Measurements from ENCODE around the gene KRTAP26-1.

Gene KRTAP26-1, protein sequence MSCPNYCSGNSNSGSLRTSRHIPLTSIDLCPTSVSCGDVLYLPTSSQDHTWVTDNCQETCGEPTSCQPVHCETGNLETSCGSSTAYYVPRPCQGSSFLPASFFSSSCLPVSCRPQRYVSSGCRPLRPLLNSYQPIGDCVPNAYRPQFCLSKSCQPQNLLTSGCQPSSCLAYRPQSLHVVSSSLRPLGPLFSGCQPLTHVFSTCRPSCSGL

DNA sequence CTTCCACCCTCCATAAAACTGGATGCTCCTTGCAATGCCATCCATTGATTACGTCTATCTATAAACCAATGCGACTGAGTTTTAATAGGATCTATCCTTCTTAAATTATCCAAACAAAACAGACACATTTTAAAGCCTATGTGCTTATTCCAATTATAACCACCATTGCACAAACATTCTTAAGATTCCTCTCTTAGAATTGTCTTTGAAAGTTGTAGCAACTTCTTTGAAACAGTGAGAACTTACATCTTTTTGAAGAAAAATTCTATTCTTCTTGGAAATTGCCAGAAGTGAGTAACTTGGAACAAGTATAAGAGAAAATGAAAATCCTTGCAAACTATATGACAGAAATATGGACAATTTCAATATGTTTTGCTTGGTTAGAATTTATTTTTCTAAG, at the start of gene KRTAP26-1:
Gene KRTAP26-1, minus strand, starts transcription at position 101 of the 400 bp plus-strand sequence. CDS start 280 bp downstream, outside the sequence.
- no peak for DNase-seq

DNA sequence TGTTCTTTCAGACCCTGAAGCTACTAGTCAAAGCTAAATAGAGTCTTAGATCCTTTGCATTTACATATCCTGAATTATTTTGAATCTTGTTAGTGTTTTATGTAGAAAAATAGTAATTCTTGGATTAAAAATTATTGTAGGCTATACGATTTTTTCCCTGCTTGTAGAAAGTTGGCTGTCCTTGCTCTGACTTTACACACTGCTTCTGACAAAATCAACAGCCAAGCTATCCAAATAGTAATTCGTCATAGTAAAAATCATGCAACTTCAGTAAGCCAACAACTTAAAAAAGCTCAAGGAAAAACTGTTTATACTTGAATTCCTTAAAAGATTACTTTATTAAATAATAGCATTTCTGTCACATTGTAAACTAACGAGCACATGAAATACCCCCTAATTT, 35.8 kb upstream of the KRTAP26-1 start:
- no peak for DNase-seq

DNA sequence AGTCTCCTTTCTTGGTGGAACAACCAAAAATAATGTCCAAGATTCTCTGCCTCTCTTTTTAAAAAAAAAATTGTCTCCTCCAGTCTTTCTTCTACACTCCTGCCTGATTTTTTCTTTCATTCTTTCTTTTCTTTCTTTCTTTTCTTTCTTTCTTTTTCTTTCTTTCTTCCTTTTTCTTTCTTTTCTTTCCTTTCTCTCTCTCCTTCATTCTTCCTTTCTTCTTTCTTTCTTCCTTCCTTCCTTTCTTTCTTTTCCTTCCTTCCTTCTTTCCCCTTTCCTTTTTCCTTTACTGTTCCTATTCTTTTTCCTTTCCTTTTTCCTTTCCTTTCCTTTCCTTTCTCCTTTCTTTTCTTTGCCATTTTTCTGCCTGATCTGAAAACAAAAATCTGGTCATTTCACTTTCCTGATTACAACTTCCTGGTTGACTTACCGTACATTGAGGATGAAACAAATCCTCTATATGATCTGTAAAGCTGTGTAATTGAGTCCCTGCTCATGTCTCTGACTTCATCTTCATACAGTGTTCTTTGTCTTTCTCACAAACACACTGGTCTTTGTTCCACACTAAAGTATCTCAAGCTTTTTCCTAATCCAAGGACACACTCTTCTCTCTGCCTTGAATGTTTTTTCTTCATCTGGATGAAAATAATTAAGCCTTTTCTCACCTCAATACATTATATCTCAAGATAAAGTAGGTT, 34.3 kb upstream of the KRTAP26-1 start:
- DNase-seq: no peak

DNA sequence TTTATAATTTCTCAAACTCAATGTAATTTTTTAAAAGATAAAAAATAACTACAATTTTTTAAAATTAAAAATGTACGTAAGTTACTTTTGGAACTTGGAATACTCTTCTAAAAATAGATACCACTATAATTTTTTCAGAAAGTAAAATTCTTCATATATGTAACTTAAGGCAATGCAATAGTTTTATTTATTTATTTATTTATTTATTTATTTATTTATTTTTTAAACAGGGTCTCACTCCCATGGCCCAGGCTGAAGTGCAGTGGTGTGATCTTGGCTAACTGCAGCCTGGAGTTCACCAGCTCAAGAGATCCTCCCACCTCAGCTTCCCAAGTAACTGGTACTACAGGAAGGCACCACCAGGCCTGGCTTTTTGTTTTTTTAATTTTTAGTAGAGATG, 31.4 kb upstream of the KRTAP26-1 start:
- no peak for DNase-seq

DNA sequence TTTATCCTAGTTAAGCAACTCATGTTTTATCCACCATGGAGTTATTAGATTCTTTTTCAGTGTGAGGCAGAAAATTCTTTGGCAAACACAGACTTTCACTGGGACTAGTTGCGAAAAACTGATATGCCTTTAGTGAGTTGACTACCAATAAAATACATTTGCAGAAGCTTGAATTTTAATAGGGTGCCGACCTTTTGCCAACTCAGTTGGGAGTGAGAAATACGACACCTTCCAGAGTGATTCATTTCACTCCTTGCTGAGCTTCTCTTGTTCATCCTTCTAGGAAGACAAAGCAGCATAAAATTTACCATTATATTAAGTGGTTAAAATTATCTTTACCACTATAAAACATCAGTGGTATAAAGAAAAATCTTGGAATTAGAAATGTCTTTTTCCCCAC, 29.5 kb upstream of the KRTAP26-1 start:
- no peak for DNase-seq

DNA sequence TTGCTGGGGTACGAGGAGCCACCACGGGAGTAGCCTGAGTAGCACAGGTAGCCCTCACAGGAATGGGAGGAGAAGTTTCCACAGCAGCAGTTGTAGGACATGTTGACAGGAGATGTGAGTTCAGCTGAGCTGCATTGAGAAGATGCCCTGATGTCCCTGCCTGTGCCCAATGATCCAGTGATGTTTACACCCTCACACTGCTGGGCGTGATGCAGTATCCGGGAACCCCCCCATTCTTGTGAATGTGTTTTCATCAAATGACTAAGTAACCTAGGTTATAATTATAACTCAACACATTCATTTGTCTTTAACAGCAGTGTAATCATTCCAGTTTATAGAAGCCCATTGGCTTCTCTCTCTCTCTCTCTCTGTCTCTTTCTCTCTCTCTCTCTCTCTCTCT, 28.4 kb upstream of the KRTAP26-1 start, which contains the start of gene KRTAP23-1:
Gene KRTAP23-1, minus strand, starts transcription at position 101 of the 400 bp plus-strand sequence. Its CDS starts 0 bp downstream, at position 101.
- no peak for DNase-seq

DNA sequence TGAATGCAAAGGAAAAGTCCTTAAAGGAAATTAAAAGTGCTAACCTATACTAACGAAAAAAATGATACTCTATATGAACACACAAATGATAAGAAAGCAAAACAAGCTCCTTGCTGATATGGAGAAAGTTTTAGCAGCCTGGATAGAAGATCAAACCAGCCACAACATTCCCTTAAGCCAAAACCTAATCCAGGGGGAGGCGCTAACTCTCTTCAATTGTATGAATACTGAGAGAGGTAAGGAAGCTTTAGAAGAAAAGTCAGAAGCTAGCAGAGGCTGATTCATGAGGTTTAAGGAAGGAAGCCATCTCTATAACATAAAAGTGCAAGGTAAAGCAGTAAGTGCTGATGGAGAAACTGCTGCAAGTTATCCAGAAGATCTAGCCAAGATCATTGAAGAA, 24.9 kb upstream of the KRTAP26-1 start:
- DNase-seq: no peak

DNA sequence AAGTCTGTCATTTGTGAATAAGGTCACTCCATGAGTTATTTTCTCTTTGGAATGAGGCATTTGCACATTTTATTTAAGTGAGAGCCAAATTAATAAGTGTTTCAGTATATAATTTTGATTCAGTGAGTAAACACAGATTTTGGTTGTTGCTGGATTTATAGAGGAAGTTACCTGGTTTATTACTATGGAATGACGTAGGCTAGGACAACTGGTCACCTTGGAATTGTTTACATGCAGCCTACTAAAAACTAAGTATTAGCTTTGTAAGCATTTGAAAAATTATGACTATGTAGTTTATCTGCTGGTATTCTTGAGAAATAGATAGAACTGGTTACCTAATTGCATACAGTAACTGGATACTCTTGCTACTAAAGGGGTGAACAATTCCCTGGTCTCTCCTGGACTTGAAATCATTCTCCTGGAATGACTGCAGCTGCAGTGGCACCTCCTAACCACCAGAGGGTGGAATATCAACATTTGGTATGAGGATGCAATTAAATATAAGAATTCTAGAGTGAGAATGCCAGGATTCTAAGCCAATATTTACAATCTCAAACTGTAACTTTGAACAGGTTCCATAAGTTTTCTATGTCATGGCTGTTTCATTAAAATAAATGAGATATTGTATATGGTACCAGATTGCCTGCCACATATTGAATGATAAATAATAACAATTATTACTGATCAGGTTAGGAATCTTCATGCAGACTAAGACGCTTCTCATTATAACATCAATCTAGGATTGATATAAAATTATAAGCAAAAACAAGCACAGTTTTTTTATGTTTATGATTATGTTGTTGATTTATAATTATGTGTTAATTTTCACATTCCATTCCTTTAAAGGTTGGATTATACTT, 20.8 kb upstream of the KRTAP26-1 start:
- DNase-seq: no peak

DNA sequence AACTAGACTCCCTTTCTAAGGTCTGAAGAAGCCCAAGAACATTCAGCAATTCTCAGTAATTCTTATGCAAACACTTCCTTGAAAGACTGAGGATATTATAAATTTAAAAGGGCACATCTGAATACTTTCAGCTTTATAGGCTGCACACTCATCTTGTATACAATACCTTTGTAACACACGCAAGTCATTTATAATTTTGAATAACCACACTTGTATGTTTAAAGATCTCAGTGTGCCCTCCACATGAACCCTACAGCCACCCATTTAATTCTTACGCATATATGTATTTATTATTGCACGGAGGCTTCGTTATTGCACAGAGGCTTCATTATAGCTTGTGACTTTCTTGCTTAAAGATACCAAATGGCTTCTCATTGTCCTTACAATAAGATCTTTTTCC, 18.6 kb upstream of the KRTAP26-1 start:
- DNase-seq: no peak

DNA sequence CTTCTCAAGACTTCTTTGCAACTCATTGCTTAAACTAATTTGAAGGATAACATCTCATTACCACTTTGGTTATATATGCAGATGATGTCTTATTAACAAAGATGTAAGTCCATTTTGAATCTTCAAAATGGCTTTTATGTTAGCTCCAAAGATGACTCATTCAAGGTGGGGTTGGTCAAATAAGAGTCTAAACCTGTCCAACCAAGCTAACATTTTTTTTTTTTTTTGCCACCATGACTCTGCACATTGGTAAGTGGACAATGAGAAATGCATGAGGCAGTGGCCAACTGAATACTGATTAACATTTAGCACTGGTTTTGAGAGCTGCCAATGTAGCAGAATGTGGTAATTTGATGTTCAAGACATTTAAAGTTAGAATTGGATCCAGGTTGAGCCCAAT, 17.7 kb upstream of the KRTAP26-1 start:
- no peak for DNase-seq

DNA sequence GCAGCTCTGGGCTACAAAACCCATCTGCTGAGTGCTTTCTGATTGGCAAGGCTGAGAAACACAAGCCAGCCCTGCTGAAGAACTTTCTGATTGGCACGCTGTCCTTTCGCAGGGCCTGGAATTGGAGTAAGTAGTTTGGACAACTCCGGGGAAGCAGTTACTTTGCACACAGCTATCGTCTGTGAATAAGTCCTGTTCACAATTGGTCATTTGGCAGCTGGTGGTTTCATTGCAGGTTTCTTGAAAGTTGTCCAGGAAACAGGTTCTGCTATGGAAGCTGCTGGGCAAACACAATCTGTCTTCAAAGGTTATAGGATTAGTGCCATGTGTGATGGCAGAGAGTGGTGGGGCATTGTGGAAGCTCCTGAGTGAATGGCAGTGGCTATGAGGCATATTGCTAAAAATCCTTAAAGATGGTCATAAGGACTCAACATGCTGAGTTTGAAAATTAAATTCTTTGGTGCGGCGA, 17.2 kb upstream of the KRTAP26-1 start, which contains the start of gene KRTAP27-1:
Gene KRTAP27-1, minus strand, starts transcription at position 419 of the 469 bp plus-strand sequence. Its CDS starts 26 bp downstream, at position 393.
- DNase-seq: no peak

DNA sequence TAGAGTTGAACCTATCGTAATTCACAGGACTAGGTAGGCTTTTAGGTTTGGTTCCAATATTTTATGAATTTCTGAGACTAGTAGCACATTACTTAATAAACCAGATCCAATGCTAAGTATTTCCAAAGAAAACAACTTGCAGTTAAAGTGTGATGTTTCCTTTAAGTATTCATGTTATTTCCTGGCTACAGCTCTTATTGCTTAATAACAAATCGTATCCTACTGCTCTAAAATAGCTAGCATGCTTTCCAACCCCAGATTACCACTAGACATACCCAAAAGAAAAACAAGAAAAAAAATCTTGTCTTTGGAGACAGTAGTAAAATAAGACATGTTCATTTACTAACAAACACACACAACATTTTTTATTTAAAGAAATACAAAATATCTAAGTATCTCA, 16.5 kb upstream of the KRTAP26-1 start:
- DNase-seq: no peak

DNA sequence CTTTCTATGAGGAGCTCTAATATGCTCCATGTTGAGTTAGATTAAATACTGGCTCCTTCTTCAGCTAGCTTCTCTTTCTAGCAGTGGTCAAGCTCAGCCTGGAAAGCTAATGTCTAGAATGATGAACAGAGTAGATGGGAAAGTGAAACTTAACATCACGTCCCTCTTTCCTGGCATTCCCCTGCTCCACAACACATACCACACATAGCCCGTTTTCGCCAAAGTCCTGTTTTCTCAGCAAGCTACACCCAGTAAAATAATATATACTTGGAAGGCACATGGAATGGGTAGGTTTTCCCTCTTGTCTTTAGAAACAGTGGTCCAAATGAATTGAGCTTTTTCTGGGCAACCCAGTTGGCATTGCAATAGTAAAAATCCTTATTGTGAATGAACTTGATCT, 13.6 kb upstream of the KRTAP26-1 start:
- DNase-seq: no peak

DNA sequence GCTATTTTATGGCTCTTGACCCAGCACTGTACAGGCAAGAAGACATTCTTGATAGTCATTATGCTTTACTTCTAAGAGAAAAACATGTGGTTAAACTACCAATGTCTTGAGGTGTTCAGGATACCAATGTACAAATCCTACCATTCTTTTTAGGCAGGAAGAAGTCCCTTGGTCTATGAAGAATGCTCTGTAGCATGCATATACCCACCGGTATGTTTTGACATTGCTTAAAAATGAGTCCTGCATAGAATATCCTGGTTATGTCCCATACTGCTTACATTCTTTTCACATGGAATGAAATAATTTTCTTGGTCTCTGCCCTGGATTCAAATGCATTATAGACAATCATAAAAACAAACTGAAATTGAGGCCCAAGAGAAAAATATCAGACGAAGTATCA, 12.6 kb upstream of the KRTAP26-1 start:
- no peak for DNase-seq

DNA sequence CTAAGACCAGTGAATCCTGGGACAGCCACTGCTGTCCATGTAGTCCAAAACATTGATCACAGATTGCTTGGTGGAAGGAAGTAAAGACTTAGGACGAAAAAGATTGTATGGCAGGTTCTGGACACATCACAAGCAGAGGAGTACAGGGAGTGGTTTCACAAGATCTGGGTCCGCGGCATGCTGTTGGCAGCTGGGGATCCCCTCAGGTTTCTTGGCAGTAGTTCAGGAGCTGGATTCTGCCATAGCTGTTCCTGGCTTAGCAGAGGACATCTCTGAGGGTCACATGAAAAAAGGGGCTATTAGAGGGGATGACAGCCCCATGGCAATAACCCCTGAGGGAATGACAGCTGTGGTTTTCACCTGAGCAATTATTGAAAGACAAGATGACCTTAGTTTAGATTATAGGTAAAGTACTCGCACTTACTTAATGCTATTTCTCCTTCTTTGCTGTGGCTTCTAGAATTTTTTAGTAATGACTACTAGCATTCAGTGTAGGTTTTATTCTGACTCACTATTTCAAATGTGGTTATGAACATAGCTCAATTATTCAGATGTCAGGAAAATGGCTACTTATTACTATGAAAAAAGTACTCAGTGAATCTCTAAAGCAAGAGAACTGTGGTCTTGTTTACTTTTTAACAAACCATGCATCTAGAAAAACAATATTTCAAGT, 9.2 kb upstream of the KRTAP26-1 start:
- DNase-seq: no peak

DNA sequence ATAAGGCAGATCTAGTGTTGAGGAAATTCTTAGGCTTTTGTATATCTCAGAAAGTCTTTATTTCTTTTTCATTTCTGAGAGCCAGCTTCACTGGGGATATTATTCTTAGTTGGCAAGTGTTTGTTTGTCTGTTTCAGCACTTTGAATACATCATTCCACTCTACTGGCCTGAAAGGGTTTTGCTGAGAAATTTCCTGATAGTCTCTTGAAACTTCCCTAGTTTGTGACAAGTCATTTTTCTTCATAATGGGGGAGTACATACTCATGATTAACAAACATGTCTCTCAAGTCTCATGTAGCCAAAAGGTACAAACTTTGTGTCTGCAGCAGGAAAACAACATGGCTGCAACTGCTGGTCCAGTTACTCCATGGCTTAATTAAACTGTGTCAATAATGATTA, 6.3 kb upstream of the KRTAP26-1 start:
- no peak for DNase-seq

DNA sequence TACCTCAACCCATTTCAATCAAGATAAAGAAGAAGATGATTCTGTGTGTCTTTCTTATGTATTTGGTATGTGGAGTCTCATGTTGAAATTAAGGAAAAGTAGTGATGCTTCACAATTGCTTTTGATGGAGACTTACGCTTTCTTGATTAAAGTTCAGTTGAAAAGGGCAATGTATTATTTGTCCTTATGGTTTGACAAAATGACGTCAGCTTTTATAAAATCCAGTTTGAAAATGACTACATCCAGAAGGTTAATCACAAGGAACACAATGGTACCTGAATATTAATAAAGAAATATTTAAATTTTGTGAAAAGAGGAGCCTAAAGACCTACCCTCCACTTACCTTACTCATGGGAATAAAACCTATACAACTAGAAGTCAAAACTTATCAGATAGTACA, 4.4 kb downstream of the KRTAP26-1 start:
- DNase-seq: no peak

DNA sequence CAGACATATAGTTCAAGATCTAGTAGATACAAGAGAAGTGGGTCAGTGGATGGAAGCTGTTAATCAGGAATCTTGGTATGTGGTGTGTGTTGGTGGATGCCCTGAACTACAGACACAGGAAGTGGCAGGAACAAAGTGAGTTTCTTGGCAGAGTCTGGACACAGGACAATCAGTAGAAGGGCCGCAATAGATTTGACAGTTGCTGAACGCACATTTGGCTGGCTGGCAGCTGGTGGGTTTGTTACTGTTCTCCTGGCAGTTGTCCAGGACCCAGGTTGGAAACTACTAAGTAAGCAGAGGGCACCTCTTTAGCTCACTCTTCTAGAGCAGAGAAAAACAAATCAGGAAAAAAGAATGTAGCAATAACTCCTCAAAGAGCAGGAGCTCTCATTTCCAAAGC, 13.2 kb downstream of the KRTAP26-1 start:
- DNase-seq: no peak

DNA sequence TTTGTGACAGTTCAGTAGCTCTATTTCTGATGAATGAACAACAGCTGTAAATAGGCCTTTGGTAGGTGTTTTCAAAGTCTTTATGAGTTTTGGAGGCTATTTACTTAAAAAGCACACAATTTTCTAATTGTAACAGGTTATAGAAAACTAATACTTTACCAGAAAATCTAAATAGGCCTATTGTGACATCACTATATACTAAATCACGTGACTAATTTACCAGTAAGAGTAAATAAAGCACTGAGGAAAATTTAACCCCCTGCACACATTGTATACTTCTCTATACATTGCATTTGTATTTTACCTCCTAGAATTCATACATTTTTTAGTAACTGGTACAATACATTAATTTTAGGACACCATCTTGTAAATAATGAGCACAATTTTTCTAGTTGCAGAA, 15.0 kb downstream of the KRTAP26-1 start:
- no peak for DNase-seq

DNA sequence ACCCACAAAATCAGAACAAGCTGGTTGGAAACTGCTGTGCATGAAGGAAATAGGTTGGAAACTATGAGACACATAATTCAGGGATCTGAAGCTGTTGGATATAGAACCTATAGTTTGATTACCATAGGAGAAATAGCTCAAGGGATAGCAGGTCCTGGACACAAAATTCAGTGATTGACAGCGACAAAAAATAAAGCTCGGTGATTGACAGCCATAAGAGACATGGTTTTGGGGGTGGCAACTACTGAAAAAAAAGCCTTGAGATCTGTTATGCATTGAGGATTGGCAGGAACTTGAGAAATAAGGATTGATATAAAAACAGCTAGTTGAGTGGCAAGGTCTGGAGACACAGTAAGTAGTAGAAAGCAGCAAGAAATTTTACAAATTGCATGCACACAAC, 30.9 kb downstream of the KRTAP26-1 start, which contains the start of gene KRTAP25-1:
Gene KRTAP25-1, minus strand, starts transcription at position 300 of the 400 bp plus-strand sequence. Its CDS starts 24 bp downstream, at position 276.
- no peak for DNase-seq

DNA sequence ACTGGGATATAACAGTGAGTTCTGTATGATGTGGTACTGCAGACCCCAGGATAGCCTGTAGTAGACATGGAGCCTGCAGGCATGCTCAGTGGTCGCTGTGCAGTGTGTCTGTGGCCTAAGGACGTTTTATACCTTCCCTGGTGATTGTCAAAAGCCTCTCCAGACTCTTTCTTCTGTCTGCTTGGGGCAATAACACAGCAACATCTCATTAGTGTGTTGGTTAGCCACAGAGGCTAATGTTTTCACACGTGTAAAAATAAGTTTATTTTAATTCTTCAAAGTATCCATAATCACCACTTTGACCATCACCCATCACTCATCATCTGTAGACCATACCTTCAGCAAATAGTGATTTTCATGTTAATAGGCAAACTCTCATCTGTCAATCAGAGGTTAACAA, 37.3 kb downstream of the KRTAP26-1 start, which contains the start of gene KRTAP24-1:
Gene KRTAP24-1, minus strand, starts transcription at position 101 of the 400 bp plus-strand sequence. Its CDS starts 18 bp downstream, at position 83.
- DNase-seq: no peak

DNA sequence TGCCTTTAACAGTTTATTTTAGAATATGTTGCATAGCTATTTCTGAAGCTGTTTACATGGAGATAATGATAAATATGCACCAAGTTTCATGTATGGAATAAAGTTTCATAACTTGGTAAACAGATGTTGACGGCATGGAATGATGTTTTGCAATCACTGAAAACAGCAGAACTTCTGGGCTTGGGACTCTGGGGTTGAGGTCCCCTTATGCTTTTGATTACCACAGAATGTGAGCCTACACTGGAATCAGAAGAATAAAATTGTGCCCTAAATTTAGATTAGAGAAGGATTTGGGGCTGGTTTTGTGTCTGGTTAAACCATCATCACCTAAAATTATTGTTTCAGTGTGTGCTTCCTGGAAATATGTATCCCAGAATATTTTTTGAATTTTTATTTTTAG, 48.5 kb downstream of the KRTAP26-1 start:
- no peak for DNase-seq

DNA sequence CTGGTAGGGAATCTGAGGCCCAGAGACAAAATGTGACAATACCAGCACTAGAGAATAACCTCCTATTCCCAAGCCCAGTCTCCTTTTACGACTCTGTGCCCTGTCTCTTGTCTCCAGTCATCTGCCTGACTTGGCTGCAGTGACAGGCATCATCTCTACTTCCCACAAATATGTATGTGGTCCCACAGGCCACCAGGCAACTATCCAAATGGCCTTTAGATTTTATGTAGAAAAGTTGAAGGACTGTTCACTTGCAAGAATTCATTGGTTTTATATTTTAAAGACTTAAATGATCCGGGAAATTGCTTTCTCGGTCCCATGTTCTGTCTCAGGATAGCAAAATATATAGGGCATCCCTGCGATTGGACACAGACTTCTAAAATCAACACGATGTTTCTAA, 49.0 kb downstream of the KRTAP26-1 start:
- no peak for DNase-seq
